Fibroblast of lung (primary cell): ENCODE results near the gene PEF1. TPM values are rescaled to one million over a fixed set of nuclear protein-coding genes. Genes with fewer than 3 reads are reported as not detected.

Experiments used
- DNase-seq, 2 donors: peaks; one replicate each; pipeline versions ENCODE4 v3.0.0 to v3.0.0-alpha.2; 2010; ENCODE audit warnings: low read depth in 2 of 2
- H2AFZ ChIP-seq: 2 replicates; pipeline ENCODE4 v1.5.1; 2012; ENCODE audit warnings: low read length, control low read depth, inconsistent platforms
- H3K27ac ChIP-seq: 2 replicates; pipeline ENCODE4 v1.5.1; 2011; ENCODE audit warnings: low read length, control low read depth; ENCODE audit not compliant: insufficient read depth
- H3K27me3 ChIP-seq: 2 replicates; pipeline ENCODE4 v1.5.1; 2011; ENCODE audit warnings: mild to moderate bottlenecking, low read length; ENCODE audit not compliant: control insufficient read depth, insufficient read depth
- H3K36me3 ChIP-seq: 2 replicates; pipeline ENCODE4 v1.5.1; 2011; ENCODE audit warnings: low read length; ENCODE audit not compliant: control insufficient read depth, insufficient read depth
- H3K4me1 ChIP-seq: 2 replicates; pipeline ENCODE4 v1.5.1; 2011; ENCODE audit warnings: low read length; ENCODE audit not compliant: control insufficient read depth, insufficient read depth; ENCODE audit errors: extremely low read depth
- H3K4me2 ChIP-seq: 2 replicates; pipeline ENCODE4 v1.5.1; 2011; ENCODE audit warnings: low read length, control low read depth; ENCODE audit not compliant: insufficient read depth; ENCODE audit errors: extremely low read depth
- H3K4me3 ChIP-seq, 4 experiments: fragments of 200-600 bp in 1 of 4; sonication (generic) in 1 of 4; replicated peaks in 1 of 4; 2 replicates each; pipeline ENCODE4 v1.5.1; 2011 to 2016; ENCODE audit warnings: low read length in 4 of 4, low read depth in 3 of 4, mild to moderate bottlenecking in 3 of 4, control low read depth in 2 of 4, inconsistent platforms in 1 of 4, mixed read lengths in 1 of 4; ENCODE audit not compliant: insufficient read depth in 1 of 4; ENCODE audit errors: control extremely low read depth in 1 of 4
- H3K79me2 ChIP-seq: 2 replicates; pipeline ENCODE4 v1.5.1; 2012; ENCODE audit warnings: mild to moderate bottlenecking, low read length, inconsistent platforms; ENCODE audit not compliant: control insufficient read depth, insufficient read depth
- H3K9ac ChIP-seq: 2 replicates; pipeline ENCODE4 v1.5.1; 2011; ENCODE audit warnings: mild to moderate bottlenecking, low read length, control low read depth; ENCODE audit not compliant: insufficient read depth
- H3K9me3 ChIP-seq: 2 replicates; pipeline ENCODE4 v1.5.1; 2012; ENCODE audit warnings: low read depth, low read length; ENCODE audit not compliant: control insufficient read depth, insufficient read depth
- H4K20me1 ChIP-seq: 2 replicates; pipeline ENCODE4 v1.5.1; 2011; ENCODE audit warnings: low read length; ENCODE audit not compliant: control insufficient read depth, insufficient read depth; ENCODE audit errors: extremely low read depth
- EZH2 ChIP-seq: IDR thresholded peaks from 2 replicates; pipeline ENCODE4 v1.5.1; 2012; ENCODE audit warnings: low read length, control low read depth, mild to moderate bottlenecking; ENCODE audit errors: missing control alignments
- polyA plus RNA-seq, 2 donors: library from polyadenylated mRNA; depleted of rRNA in 1 of 2; stranded (reverse) in 1 of 2; unstranded in 1 of 2; fragments of >200 nt; gene quantifications; 2 replicates each; pipeline ENCODE4 v1.2.1, GENCODE V29; 2011 to 2012; ENCODE audit warnings: missing spikeins in 1 of 2
- total RNA-seq: library from RNA; depleted of rRNA; stranded (reverse); fragments of >200 nt; gene quantifications from 2 replicates; pipeline ENCODE4 v1.2.1, GENCODE V29; 2014
- TF ChIP-seq, protein P1 (sequence below), 2 donors: IDR thresholded peaks in 1 of 2; conservative IDR thresholded peaks in 1 of 2; 1 replicate in 1 of 2; 2 replicates in 1 of 2; pipeline ENCODE4 v1.5.1; 2011 to 2012; ENCODE audit warnings: low read length in 2 of 2, control low read depth in 1 of 2, inconsistent platforms in 1 of 2, low read depth in 1 of 2, mild to moderate bottlenecking in 1 of 2

Gene PEF1
- total and polyA plus RNA-seq, 2 donors (not counting 1 experiment from before 2014, with no cell fraction given), result 72.9 to 78.1 TPM

DNA sequence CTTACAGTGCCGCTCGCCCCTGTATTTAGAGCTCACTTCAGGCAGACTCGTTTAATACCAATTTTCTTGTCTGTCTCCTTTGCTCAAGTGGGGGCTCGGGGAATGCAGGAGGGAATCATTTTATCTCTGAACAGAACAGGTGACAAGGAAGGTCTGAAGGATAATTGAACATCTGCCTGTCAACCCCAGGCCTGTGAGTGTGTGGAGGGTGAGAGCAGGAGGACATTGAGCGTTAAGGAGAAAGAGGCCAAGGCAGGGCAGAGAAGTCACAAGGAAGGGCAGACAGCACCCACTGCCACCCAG, 9.7 kb upstream of the PEF1 start:
- TF ChIP-seq EZH2, result no peak
- TF ChIP-seq, protein P1, sequence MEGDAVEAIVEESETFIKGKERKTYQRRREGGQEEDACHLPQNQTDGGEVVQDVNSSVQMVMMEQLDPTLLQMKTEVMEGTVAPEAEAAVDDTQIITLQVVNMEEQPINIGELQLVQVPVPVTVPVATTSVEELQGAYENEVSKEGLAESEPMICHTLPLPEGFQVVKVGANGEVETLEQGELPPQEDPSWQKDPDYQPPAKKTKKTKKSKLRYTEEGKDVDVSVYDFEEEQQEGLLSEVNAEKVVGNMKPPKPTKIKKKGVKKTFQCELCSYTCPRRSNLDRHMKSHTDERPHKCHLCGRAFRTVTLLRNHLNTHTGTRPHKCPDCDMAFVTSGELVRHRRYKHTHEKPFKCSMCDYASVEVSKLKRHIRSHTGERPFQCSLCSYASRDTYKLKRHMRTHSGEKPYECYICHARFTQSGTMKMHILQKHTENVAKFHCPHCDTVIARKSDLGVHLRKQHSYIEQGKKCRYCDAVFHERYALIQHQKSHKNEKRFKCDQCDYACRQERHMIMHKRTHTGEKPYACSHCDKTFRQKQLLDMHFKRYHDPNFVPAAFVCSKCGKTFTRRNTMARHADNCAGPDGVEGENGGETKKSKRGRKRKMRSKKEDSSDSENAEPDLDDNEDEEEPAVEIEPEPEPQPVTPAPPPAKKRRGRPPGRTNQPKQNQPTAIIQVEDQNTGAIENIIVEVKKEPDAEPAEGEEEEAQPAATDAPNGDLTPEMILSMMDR (conservative IDR thresholded peaks at IDR 0.05 in 1 of 2, IDR thresholded peaks at IDR 0.05 in 1 of 2; ENCODE audit: low read depth in 1 of 2, low read length in 2 of 2), result no peak
- Histone ChIP-seq H3K27me3 (no peaks in the 10 kb centered on the region), H3K9ac (no peak overlapping the region), H3K4me3 (no peak overlapping the region), H4K20me1 (no peaks in the 10 kb centered on the region), H2AFZ (no peak overlapping the region), H3K27ac (no peak overlapping the region), H3K79me2 (no peaks in the 10 kb centered on the region), H3K4me1 (no peaks in the 10 kb centered on the region), H3K9me3 (no peaks in the 10 kb centered on the region), H3K4me2 (no peak overlapping the region), H3K36me3 (peaks cover 26% of the 10 kb centered on the region)
- no peak for DNase-seq

- no peak for TF ChIP-seq EZH2
- TF ChIP-seq, protein P1 (conservative IDR thresholded peaks at IDR 0.05 in 1 of 2, IDR thresholded peaks at IDR 0.05 in 1 of 2; ENCODE audit: low read depth in 1 of 2, low read length in 2 of 2), result no peak
- Histone ChIP-seq H3K9ac (no peak overlapping the region), H3K9me3 (no peaks in the 10 kb centered on the region), H3K27ac (no peak overlapping the region), H3K4me3 (no peak overlapping the region), H3K4me1 (no peaks in the 10 kb centered on the region), H3K4me2 (no peak overlapping the region), H3K27me3 (no peaks in the 10 kb centered on the region), H2AFZ (no peak overlapping the region), H4K20me1 (no peaks in the 10 kb centered on the region), H3K36me3 (peaks cover 26% of the 10 kb centered on the region), H3K79me2 (no peaks in the 10 kb centered on the region)
- DNase-seq, result no peak
Observed at GRCh38 chr1:31653717-31654473, 9.2 kb upstream of the PEF1 start.

- Histone ChIP-seq H3K27me3 (no peaks in the 10 kb centered on the region), H3K9me3 (no peaks in the 10 kb centered on the region), H3K36me3 (peaks cover 23% of the 10 kb centered on the region), H3K4me3 (no peak overlapping the region), H4K20me1 (no peaks in the 10 kb centered on the region), H3K4me2 (no peak overlapping the region), H3K9ac (no peak overlapping the region), H3K79me2 (no peaks in the 10 kb centered on the region), H2AFZ (no peak overlapping the region), H3K4me1 (no peaks in the 10 kb centered on the region), H3K27ac (no peak overlapping the region)
- TF ChIP-seq, protein P1 (conservative IDR thresholded peaks at IDR 0.05 in 1 of 2, IDR thresholded peaks at IDR 0.05 in 1 of 2; ENCODE audit: low read depth in 1 of 2, low read length in 2 of 2), result no peak
- TF ChIP-seq EZH2, result no peak
- no peak for DNase-seq
Observed at GRCh38 chr1:31652891-31653499, 8.3 kb upstream of the PEF1 start.
